Natural killer cell (primary cell): ENCODE results near the gene ROBO2. TPM values are rescaled to one million over a fixed set of nuclear protein-coding genes. Genes with fewer than 3 reads are reported as not detected.

Experiments used
- ATAC-seq, 3 donors: fragments of 150-1000 bp in 2 of 3; fragments of 200-7000 bp in 1 of 3; cut with Tn5 transposase; 1 replicate in 1 of 3; 2 replicates in 2 of 3; pipeline ENCODE4 v1.10.0; 2021; ENCODE audit warnings: mild to moderate bottlenecking in 2 of 3, moderate library complexity in 2 of 3
- DNase-seq, 2 donors: peaks; one replicate each; pipeline versions ENCODE4 v3.0.0 to v3.0.0-alpha.2; 2013 to 2021; ENCODE audit warnings: mixed read lengths in 1 of 2
- H3K27ac ChIP-seq: one replicate; pipeline ENCODE4 v1.5.1; 2013; ENCODE audit warnings: mild to moderate bottlenecking, low read length
- H3K27me3 ChIP-seq: one replicate; pipeline ENCODE4 v1.6.1; 2013; ENCODE audit warnings: low read length; ENCODE audit not compliant: control insufficient read depth, insufficient read depth
- H3K36me3 ChIP-seq: one replicate; pipeline ENCODE4 v1.6.1; 2013; ENCODE audit warnings: low read length; ENCODE audit not compliant: control insufficient read depth, insufficient read depth
- H3K4me1 ChIP-seq: one replicate; pipeline ENCODE4 v1.6.1; 2013; ENCODE audit warnings: low read length; ENCODE audit not compliant: control insufficient read depth, insufficient read depth
- H3K4me3 ChIP-seq: one replicate; pipeline ENCODE4 v1.5.1; 2013; ENCODE audit warnings: low read length
- H3K9me3 ChIP-seq: one replicate; pipeline ENCODE4 v1.6.1; 2013; ENCODE audit warnings: low read length; ENCODE audit not compliant: control insufficient read depth, insufficient read depth
- H3K27ac Mint-ChIP-seq, 2 donors: one replicate each; pipeline ENCODE4 v1.8.0; 2022; ENCODE audit warnings: mild to moderate bottlenecking in 2 of 2, mixed read lengths in 2 of 2, moderate library complexity in 1 of 2
- H3K27me3 Mint-ChIP-seq, 2 donors: one replicate each; pipeline ENCODE4 v1.8.0; 2022; ENCODE audit warnings: low read depth in 2 of 2, mixed read lengths in 2 of 2
- H3K36me3 Mint-ChIP-seq: one replicate; pipeline ENCODE4 v1.8.0; 2022; ENCODE audit warnings: mixed read lengths
- H3K4me1 Mint-ChIP-seq, 2 donors: one replicate each; pipeline ENCODE4 v1.8.0; 2022; ENCODE audit warnings: mixed read lengths in 2 of 2
- H3K4me3 Mint-ChIP-seq: one replicate; pipeline ENCODE4 v1.8.0; 2022; ENCODE audit warnings: mild to moderate bottlenecking, moderate library complexity, mixed read lengths
- H3K9me3 Mint-ChIP-seq, 2 donors: one replicate each; pipeline ENCODE4 v1.8.0; 2022; ENCODE audit warnings: mixed read lengths in 2 of 2
- WGBS: methylation state at CpG from one replicate; pipeline ENCODE4 v1.1.7; 2013; ENCODE audit warnings: missing lambda C conversion rate; ENCODE audit not compliant: insufficient coverage; 5-methylcytosine and 5-hydroxymethylcytosine counted together
- intact Hi-C: fragments of 100-400 bp; cut with micrococcal nuclease; formaldehyde crosslinking; loops from one replicate; pipeline ENCODE4 v1.14.2; 2022
- total RNA-seq, 4 donors: library from RNA; stranded (reverse); fragments of 120-200 nt in 1 of 4; gene quantifications; one replicate each; pipeline versions ENCODE4 v1.2.3 to v1.2.4, GENCODE V29; 2013 to 2022
- TF ChIP-seq, protein P1 (sequence below): fragments of 200-600 bp; IDR thresholded peaks from one replicate; pipeline ENCODE4 v1.8.0; 2022; ENCODE audit warnings: antibody characterized with exemption

The ROBO2 gene
- total RNA-seq, 3 donors from 2014 or later (not counting 1 experiment from before 2014, with no cell fraction given): not detected

DNA sequence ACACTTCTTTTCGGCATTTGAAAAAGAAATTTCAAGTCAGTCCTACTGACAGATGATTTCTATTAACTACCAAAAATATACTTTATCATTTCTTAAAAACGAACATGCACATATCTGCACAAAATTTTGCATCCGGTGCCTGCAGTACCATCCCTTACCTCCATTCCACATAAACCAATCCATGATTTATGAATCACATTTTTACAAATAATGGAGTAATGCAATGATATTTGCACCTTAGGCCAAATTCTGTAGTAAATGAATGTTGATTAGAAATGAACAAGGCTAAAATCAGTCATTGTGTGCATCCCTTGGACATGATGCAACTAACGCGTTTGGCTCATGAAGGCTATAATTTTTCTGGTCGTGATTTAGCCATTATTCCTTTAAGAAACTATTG lies 46.5 kb downstream of the ROBO2 start:
- Histone ChIP-seq H3K27ac (no peak overlapping the region), H3K27me3 (no peaks in the 10 kb centered on the region), H3K36me3 (no peaks in the 10 kb centered on the region), H3K9me3 (no peaks in the 10 kb centered on the region), H3K4me1 (no peaks in the 10 kb centered on the region), H3K4me3 (no peak overlapping the region)
- H3K4me3 Mint-ChIP-seq: no peak overlapping the region
- peaks cover 4 to 8% of the 10 kb centered on the region in 2 donors for H3K9me3 Mint-ChIP-seq
- DNase-seq (no peak), ATAC-seq (no peak)
- no peak overlapping the region for H3K27ac Mint-ChIP-seq
- WGBS: 89% methylated on average over 5 of the region's 6 CpGs
- intact Hi-C loops: no loop called here
- peaks cover 6% of the 10 kb centered on the region for H3K36me3 Mint-ChIP-seq
- TF ChIP-seq, protein P1, sequence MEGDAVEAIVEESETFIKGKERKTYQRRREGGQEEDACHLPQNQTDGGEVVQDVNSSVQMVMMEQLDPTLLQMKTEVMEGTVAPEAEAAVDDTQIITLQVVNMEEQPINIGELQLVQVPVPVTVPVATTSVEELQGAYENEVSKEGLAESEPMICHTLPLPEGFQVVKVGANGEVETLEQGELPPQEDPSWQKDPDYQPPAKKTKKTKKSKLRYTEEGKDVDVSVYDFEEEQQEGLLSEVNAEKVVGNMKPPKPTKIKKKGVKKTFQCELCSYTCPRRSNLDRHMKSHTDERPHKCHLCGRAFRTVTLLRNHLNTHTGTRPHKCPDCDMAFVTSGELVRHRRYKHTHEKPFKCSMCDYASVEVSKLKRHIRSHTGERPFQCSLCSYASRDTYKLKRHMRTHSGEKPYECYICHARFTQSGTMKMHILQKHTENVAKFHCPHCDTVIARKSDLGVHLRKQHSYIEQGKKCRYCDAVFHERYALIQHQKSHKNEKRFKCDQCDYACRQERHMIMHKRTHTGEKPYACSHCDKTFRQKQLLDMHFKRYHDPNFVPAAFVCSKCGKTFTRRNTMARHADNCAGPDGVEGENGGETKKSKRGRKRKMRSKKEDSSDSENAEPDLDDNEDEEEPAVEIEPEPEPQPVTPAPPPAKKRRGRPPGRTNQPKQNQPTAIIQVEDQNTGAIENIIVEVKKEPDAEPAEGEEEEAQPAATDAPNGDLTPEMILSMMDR: no peak
- no peaks in the 10 kb centered on the region for H3K4me1 Mint-ChIP-seq
- H3K27me3 Mint-ChIP-seq: no peaks in the 10 kb centered on the region

DNA sequence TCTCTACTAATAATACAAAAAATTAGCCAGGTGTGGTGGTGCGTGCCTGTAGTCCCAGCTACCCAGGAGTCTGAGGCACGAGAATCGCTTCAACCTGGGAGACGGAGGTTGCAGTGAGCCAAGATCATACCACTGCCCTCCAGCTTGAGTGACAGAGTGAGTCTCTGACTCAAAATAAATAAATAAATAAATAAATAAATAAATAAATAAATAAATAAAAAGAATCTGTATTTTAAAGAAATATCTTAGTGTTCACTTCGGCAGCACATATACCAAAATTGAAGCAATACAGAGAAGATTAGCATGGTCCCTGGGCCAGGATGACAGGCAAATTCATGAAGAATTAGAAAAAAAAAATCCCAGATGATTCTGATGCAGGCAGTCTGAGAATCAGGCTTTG lies 51.9 kb downstream of the ROBO2 start:
- DNase-seq (no peak), ATAC-seq (no peak)
- no peaks in the 10 kb centered on the region for H3K36me3 ChIP-seq
- H3K4me3 ChIP-seq: no peak overlapping the region
- H3K4me3 Mint-ChIP-seq: no peak overlapping the region
- H3K27ac ChIP-seq: no peak overlapping the region
- H3K27me3 ChIP-seq: no peaks in the 10 kb centered on the region
- no peaks in the 10 kb centered on the region for H3K27me3 Mint-ChIP-seq
- peaks cover 3 to 9% of the 10 kb centered on the region in 2 donors for H3K9me3 Mint-ChIP-seq
- H3K36me3 Mint-ChIP-seq: peaks cover 6% of the 10 kb centered on the region
- no peaks in the 10 kb centered on the region for H3K4me1 ChIP-seq
- H3K9me3 ChIP-seq: peaks cover 2% of the 10 kb centered on the region
- H3K4me1 Mint-ChIP-seq: no peaks in the 10 kb centered on the region
- intact Hi-C loops: no loop called here
- TF ChIP-seq, protein P1: no peak
- 92% methylated on average over 5 of the region's 5 CpGs for WGBS
- H3K27ac Mint-ChIP-seq: no peak overlapping the region

DNA sequence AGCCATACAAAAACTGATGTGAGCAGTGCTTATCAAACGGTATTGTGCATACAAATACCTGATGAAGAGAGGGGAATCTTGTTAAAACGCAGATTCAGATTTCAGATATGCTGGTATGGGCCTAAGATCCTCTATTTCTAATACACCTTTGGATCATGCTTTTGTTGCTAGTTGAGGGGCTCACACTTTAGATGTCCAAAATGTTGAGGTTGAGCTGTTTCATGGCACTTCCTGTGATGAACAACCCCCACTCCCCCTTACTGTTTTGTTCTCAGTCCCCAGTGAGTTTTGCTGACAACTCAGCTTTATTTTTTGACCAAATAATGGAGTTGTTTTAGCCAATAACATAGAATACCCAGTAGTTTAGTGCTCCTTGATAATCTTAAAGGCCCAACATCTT lies 53.2 kb downstream of the ROBO2 start:
- H3K27ac ChIP-seq: no peak overlapping the region
- Mint-ChIP-seq H3K4me3 (no peak overlapping the region), H3K9me3 (peaks cover 3 to 12% of the 10 kb centered on the region in 2 donors), H3K36me3 (peaks cover 6% of the 10 kb centered on the region), H3K4me1 (no peaks in the 10 kb centered on the region), H3K27me3 (no peaks in the 10 kb centered on the region), H3K27ac (no peak overlapping the region)
- H3K9me3 ChIP-seq: peaks cover 2% of the 10 kb centered on the region
- no peak for ATAC-seq
- WGBS: 53% methylated on average over 2 of the region's 2 CpGs
- H3K36me3 ChIP-seq: no peaks in the 10 kb centered on the region
- no peak overlapping the region for H3K4me3 ChIP-seq
- no peak for DNase-seq
- TF ChIP-seq, protein P1: no peak
- intact Hi-C loops: no loop called here
- H3K4me1 ChIP-seq: no peaks in the 10 kb centered on the region
- no peaks in the 10 kb centered on the region for H3K27me3 ChIP-seq

DNA sequence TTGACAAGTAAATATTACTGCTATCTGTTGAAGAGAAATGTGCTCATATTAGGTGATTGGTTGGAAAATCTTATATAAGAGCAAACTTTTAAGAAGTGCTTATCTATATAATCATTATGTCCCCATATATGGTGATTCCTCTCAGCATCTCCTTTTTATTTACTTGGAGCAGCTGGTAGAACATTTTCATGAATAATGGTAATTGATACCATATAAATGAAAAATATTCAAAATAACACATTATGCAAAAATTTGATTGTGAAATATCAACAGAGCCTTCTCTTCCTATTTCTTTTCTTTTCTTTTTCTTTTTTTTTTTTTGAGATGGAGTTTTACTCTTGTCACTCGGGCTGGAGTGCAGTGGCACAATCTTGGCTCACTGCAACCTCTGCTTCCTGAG lies 56.2 kb downstream of the ROBO2 start:
- WGBS: 80% methylated on average over 1 of the region's 1 CpG
- Histone ChIP-seq H3K36me3 (no peaks in the 10 kb centered on the region), H3K4me3 (no peak overlapping the region), H3K27me3 (no peaks in the 10 kb centered on the region), H3K4me1 (no peaks in the 10 kb centered on the region), H3K9me3 (peaks cover 2% of the 10 kb centered on the region), H3K27ac (no peak overlapping the region)
- Mint-ChIP-seq H3K27me3 (no peaks in the 10 kb centered on the region), H3K36me3 (no peaks in the 10 kb centered on the region), H3K4me3 (no peak overlapping the region), H3K9me3 (peaks cover 7 to 13% of the 10 kb centered on the region in 2 donors), H3K4me1 (no peaks in the 10 kb centered on the region), H3K27ac (no peak overlapping the region)
- ATAC-seq (no peak), DNase-seq (no peak)
- TF ChIP-seq, protein P1: no peak
- intact Hi-C loops: no loop called here
